Upper lobe of left lung (tissue), 4 donors: ENCODE data around the gene KATNAL2.

Experiments used
- EP300 ChIP-seq, 4 donors: sonication (generic); formaldehyde crosslinking; IDR thresholded peaks; one replicate each; pipeline ENCODE4 v1.5.1; 2017; ENCODE audit warnings: antibody characterized with exemption in 4 of 4, control low read depth in 2 of 4
- POLR2A ChIP-seq, 4 donors: fragments of 450-650 bp; IDR thresholded peaks; one replicate each; pipeline ENCODE4 v1.5.1; 2016 to 2017; ENCODE audit warnings: antibody characterized with exemption in 4 of 4, mild to moderate bottlenecking in 2 of 4
- POLR2AphosphoS5 ChIP-seq, 2 donors: sonication (generic); formaldehyde crosslinking; IDR thresholded peaks; one replicate each; pipeline ENCODE4 v1.5.1; 2017; ENCODE audit warnings: antibody characterized with exemption in 2 of 2
- TF ChIP-seq, protein P1 (sequence below), 6 experiments: fragments of 450-650 bp in 4 of 6; fragments of 200-600 bp in 2 of 6; sonication (generic) in 2 of 6; IDR thresholded peaks; one replicate each; pipeline ENCODE4 v1.5.1; 2016 to 2019; ENCODE audit warnings: antibody characterized with exemption in 6 of 6

DNA sequence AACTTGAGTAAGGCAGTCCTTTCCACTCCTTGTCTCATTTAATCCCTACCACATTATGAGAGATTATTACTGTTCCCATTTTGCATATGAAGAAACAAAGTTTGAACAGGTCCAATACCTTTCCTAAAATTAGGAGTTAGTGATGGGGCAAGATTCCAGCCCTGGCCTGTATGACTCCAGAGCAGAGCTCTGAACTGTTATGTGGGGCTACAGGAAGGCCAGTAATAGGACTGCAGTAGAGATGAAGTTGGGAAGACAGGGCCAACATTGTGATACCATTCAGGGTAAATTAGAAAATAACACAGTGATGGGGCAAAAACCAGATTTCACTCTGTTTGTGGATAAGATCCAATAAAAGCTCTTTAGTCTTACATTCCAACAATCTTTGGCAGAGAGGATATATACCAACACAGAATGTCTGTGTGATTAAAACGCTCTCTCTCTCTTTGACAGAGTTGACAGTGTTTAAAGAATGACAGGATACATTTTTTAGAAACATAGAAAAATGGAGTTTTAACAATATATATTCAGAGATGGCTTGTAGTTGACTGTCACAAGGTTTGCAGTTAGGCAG, 22.7 kb downstream of the KATNAL2 start:
- TF ChIP-seq, protein P1, sequence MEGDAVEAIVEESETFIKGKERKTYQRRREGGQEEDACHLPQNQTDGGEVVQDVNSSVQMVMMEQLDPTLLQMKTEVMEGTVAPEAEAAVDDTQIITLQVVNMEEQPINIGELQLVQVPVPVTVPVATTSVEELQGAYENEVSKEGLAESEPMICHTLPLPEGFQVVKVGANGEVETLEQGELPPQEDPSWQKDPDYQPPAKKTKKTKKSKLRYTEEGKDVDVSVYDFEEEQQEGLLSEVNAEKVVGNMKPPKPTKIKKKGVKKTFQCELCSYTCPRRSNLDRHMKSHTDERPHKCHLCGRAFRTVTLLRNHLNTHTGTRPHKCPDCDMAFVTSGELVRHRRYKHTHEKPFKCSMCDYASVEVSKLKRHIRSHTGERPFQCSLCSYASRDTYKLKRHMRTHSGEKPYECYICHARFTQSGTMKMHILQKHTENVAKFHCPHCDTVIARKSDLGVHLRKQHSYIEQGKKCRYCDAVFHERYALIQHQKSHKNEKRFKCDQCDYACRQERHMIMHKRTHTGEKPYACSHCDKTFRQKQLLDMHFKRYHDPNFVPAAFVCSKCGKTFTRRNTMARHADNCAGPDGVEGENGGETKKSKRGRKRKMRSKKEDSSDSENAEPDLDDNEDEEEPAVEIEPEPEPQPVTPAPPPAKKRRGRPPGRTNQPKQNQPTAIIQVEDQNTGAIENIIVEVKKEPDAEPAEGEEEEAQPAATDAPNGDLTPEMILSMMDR (IDR thresholded peaks at IDR 0.05): no peak
- no peak for TF ChIP-seq POLR2AphosphoS5 (IDR thresholded peaks at IDR 0.05)
- TF ChIP-seq POLR2A (IDR thresholded peaks at IDR 0.05): no peak
- TF ChIP-seq EP300 (IDR thresholded peaks at IDR 0.05): no peak
